GM12892 (cell line): ENCODE data around the gene SPATA13.

Source experiments
- DNase-seq: peaks from one replicate; pipeline ENCODE4 v3.0.0; 2011; ENCODE audit not compliant: insufficient read length
- FAIRE-seq: peaks from 2 replicates; lab custom pipeline; 2011; peaks lifted over from hg19 to GRCh38; lab: Jason Lieb, UNC
- POLR2A ChIP-seq: IDR thresholded peaks from 2 replicates; pipeline ENCODE4 v1.6.1; 2011; ENCODE audit warnings: low read depth, low read length, control low read depth
- POLR2AphosphoS5 ChIP-seq: IDR thresholded peaks from 2 replicates; pipeline ENCODE4 v1.6.1; 2011; ENCODE audit warnings: low read depth, low read length, control low read depth
- TAF1 ChIP-seq: IDR thresholded peaks from 2 replicates; pipeline ENCODE4 v1.6.1; 2011; ENCODE audit warnings: low read depth, mild to moderate bottlenecking, control low read depth, low read length, borderline replicate concordance

SPATA13 gene

GRCh38 chr13:24251525-24251924 is 91.0 kb downstream of the SPATA13 start:
- FAIRE-seq (no peak), DNase-seq (no peak)
- TF ChIP-seq POLR2AphosphoS5, result no peak
- no peak for TF ChIP-seq POLR2A

- no peak for DNase-seq
- TF ChIP-seq POLR2AphosphoS5 (no peak), TAF1 (no peak), POLR2A (no peak)
- FAIRE-seq, result no peak
These were observed 91.6 kb downstream of the SPATA13 start for GRCh38 chr13:24252136-24252535.

- TF ChIP-seq POLR2AphosphoS5 (no peak), TAF1 (no peak), POLR2A (no peak)
- FAIRE-seq, result peak; percentile 72
- no peak for DNase-seq
These were observed 93.1 kb downstream of the SPATA13 start for GRCh38 chr13:24253520-24254145.

- DNase-seq (no peak), FAIRE-seq (peak; percentile 57)
- no peak for TF ChIP-seq POLR2A
- TF ChIP-seq TAF1, result no peak
- no peak for TF ChIP-seq POLR2AphosphoS5
These were observed 93.8 kb downstream of the SPATA13 start for GRCh38 chr13:24254146-24254841.

GRCh38 chr13:24257497-24257896 is 97.0 kb downstream of the SPATA13 start:
- no peak for DNase-seq
- no peak for FAIRE-seq
- TF ChIP-seq POLR2A (no peak), POLR2AphosphoS5 (no peak), TAF1 (no peak)

GRCh38 chr13:24261566-24261965 is 101.0 kb downstream of the SPATA13 start:
- no peak for FAIRE-seq
- no peak for DNase-seq
- TF ChIP-seq TAF1 (no peak), POLR2AphosphoS5 (no peak)

- FAIRE-seq (no peak), DNase-seq (no peak)
- TF ChIP-seq POLR2AphosphoS5, result no peak
- TF ChIP-seq TAF1, result no peak
- no peak for TF ChIP-seq POLR2A
These were observed 103.1 kb downstream of the SPATA13 start for GRCh38 chr13:24263632-24264031.

GRCh38 chr13:24264976-24265375 is 104.5 kb downstream of the SPATA13 start:
- no peak for FAIRE-seq
- DNase-seq, result no peak
- TF ChIP-seq TAF1 (no peak), POLR2AphosphoS5 (no peak), POLR2A (no peak)

- FAIRE-seq, result no peak
- TF ChIP-seq TAF1 (no peak), POLR2A (no peak), POLR2AphosphoS5 (no peak)
These were observed 104.9 kb downstream of the SPATA13 start for GRCh38 chr13:24265453-24265852.

GRCh38 chr13:24267274-24267673 is 106.8 kb downstream of the SPATA13 start:
- DNase-seq (no peak), FAIRE-seq (peak; percentile 75)
- TF ChIP-seq POLR2AphosphoS5 (no peak), TAF1 (no peak), POLR2A (no peak)

More at GRCh38 chr13:24265453-24265852, 104.9 kb downstream of the SPATA13 start:
- DNase-seq, result no peak

- no peak for DNase-seq
- no peak for FAIRE-seq
- no peak for TF ChIP-seq POLR2AphosphoS5
- no peak for TF ChIP-seq TAF1
- TF ChIP-seq POLR2A, result no peak
These were observed 107.3 kb downstream of the SPATA13 start for GRCh38 chr13:24267801-24268200.

- DNase-seq, result no peak
- FAIRE-seq, result no peak
- no peak for TF ChIP-seq POLR2AphosphoS5
- no peak for TF ChIP-seq TAF1
- TF ChIP-seq POLR2A, result no peak
These were observed 109.3 kb downstream of the SPATA13 start for GRCh38 chr13:24269821-24270220.

- TF ChIP-seq POLR2A, result peak; percentile 55; the same call in 1 of the 2 replicates
- TF ChIP-seq POLR2AphosphoS5, result no peak
- FAIRE-seq, result peak; percentile 90
- DNase-seq, result no peak
These were observed 110.2 kb downstream of the SPATA13 start for GRCh38 chr13:24270639-24271141.
